SK-N-SH treated with all-trans-retinoic acid at 6 μM for 48 hours (cell line): ENCODE data around the gene PIK3R4.

Experiments used
- ATAC-seq: fragments of 200-7000 bp; cut with Tn5 transposase; 3 replicates; pipeline ENCODE4 v1.9.1; 2020; ENCODE audit warnings: mild to moderate bottlenecking, moderate library complexity
- ARNTL ChIP-seq: fragments of 450-650 bp; formaldehyde crosslinking; IDR thresholded peaks from 2 replicates; pipeline ENCODE4 v1.5.0; 2020; ENCODE audit warnings: low read depth, mild to moderate bottlenecking, moderate library complexity, borderline replicate concordance
- BACH2 ChIP-seq: fragments of 250-450 bp; sonication (Bioruptor Pico); IDR thresholded peaks from 2 replicates; pipeline ENCODE4 v1.9.0; 2021; ENCODE audit warnings: mild to moderate bottlenecking, borderline replicate concordance
- CREB5 ChIP-seq: fragments of 250-450 bp; sonication (Bioruptor Pico); IDR thresholded peaks from 2 replicates; pipeline ENCODE4 v1.5.1; 2020; ENCODE audit warnings: low read depth, mild to moderate bottlenecking, moderate library complexity
- CSDC2 ChIP-seq: fragments of 250-450 bp; sonication (Bioruptor Pico); IDR thresholded peaks from 2 replicates; pipeline ENCODE4 v1.5.0; 2020; ENCODE audit warnings: mild to moderate bottlenecking, moderate library complexity
- CSRNP3 ChIP-seq: fragments of 250-450 bp; sonication (Bioruptor Pico); IDR thresholded peaks from 2 replicates; pipeline ENCODE4 v1.5.1; 2021; ENCODE audit warnings: mild to moderate bottlenecking, moderate library complexity
- ESRRG ChIP-seq: fragments of 250-450 bp; sonication (Bioruptor Pico); IDR thresholded peaks from 2 replicates; pipeline ENCODE4 v1.6.1; 2021; ENCODE audit warnings: mild to moderate bottlenecking
- GLIS3 ChIP-seq: fragments of 250-450 bp; sonication (Bioruptor Pico); IDR thresholded peaks from 2 replicates; pipeline ENCODE4 v1.5.0; 2020; ENCODE audit warnings: mild to moderate bottlenecking, moderate library complexity
- ISL1 ChIP-seq: fragments of 250-450 bp; sonication (Bioruptor Pico); IDR thresholded peaks from 2 replicates; pipeline ENCODE4 v2.1.2; 2022; ENCODE audit warnings: mild to moderate bottlenecking, moderate library complexity
- OSR1 ChIP-seq: fragments of 250-450 bp; sonication (Bioruptor Pico); IDR thresholded peaks from 2 replicates; pipeline ENCODE4 v1.8.0; 2022; ENCODE audit warnings: moderate library complexity, mild to moderate bottlenecking, inconsistent platforms
- PATZ1 ChIP-seq: fragments of 250-450 bp; sonication (Bioruptor Pico); IDR thresholded peaks from 2 replicates; pipeline ENCODE4 v1.8.0; 2020; ENCODE audit warnings: mild to moderate bottlenecking, moderate library complexity, borderline replicate concordance
- POU6F1 ChIP-seq: fragments of 250-450 bp; sonication (Bioruptor Pico); IDR thresholded peaks from 2 replicates; pipeline ENCODE4 v1.8.0; 2021; ENCODE audit warnings: low read depth, mild to moderate bottlenecking, moderate library complexity, borderline replicate concordance
- PPARA ChIP-seq: fragments of 250-450 bp; sonication (Bioruptor Pico); IDR thresholded peaks from 2 replicates; pipeline ENCODE4 v1.5.0; 2020; ENCODE audit warnings: mild to moderate bottlenecking, borderline replicate concordance
- RARB ChIP-seq: fragments of 250-450 bp; sonication (Bioruptor Pico); IDR thresholded peaks from 2 replicates; pipeline ENCODE4 v1.8.0; 2021; ENCODE audit warnings: mild to moderate bottlenecking, moderate library complexity
- SNAI2 ChIP-seq: fragments of 250-450 bp; sonication (Bioruptor Pico); IDR thresholded peaks from 2 replicates; pipeline ENCODE4 v1.5.0; 2020; ENCODE audit warnings: mild to moderate bottlenecking, moderate library complexity
- TCF4 ChIP-seq: fragments of 250-450 bp; sonication (Bioruptor Pico); IDR thresholded peaks from 2 replicates; pipeline ENCODE4 v1.8.0; 2021; ENCODE audit warnings: mild to moderate bottlenecking, moderate library complexity, borderline replicate concordance
- TOX ChIP-seq: fragments of 250-450 bp; sonication (Bioruptor Pico); IDR thresholded peaks from 2 replicates; pipeline ENCODE4 v1.8.0; 2021; ENCODE audit warnings: mild to moderate bottlenecking, moderate library complexity, borderline replicate concordance
- TSHZ2 ChIP-seq: fragments of 250-450 bp; sonication (Bioruptor Pico); IDR thresholded peaks from 2 replicates; pipeline ENCODE4 v1.5.0; 2020; ENCODE audit warnings: mild to moderate bottlenecking, moderate library complexity
- ZC3H10 ChIP-seq: fragments of 250-450 bp; sonication (Bioruptor Pico); IDR thresholded peaks from 2 replicates; pipeline ENCODE4 v1.5.1; 2021; ENCODE audit warnings: mild to moderate bottlenecking, moderate library complexity
- ZFP3 ChIP-seq: fragments of 250-450 bp; sonication (Bioruptor Pico); IDR thresholded peaks from 2 replicates; pipeline ENCODE4 v1.5.0; 2020; ENCODE audit warnings: mild to moderate bottlenecking, moderate library complexity
- ZFP30 ChIP-seq: fragments of 450-650 bp; formaldehyde crosslinking; IDR thresholded peaks from 2 replicates; pipeline ENCODE4 v1.5.0; 2022; ENCODE audit warnings: mild to moderate bottlenecking, moderate library complexity
- ZNF565 ChIP-seq: fragments of 450-650 bp; formaldehyde crosslinking; conservative IDR thresholded peaks from 2 replicates; pipeline ENCODE4 v1.5.0; 2020; ENCODE audit warnings: low read depth, mild to moderate bottlenecking, moderate library complexity
- ZNF70 ChIP-seq: fragments of 450-650 bp; formaldehyde crosslinking; IDR thresholded peaks from 2 replicates; pipeline ENCODE4 v1.5.0; 2020; ENCODE audit warnings: mild to moderate bottlenecking, moderate library complexity
- ZNF8 ChIP-seq: fragments of 450-650 bp; formaldehyde crosslinking; IDR thresholded peaks from 2 replicates; pipeline ENCODE4 v1.5.0; 2020; ENCODE audit warnings: mild to moderate bottlenecking, moderate library complexity

The PIK3R4 gene

GRCh38 chr3:130677343-130677742 lies 69.3 kb downstream of the PIK3R4 start:
- TF ChIP-seq CREB5 (CRISPR knock-in tag): no peak
- no peak for TF ChIP-seq ZFP3 (CRISPR knock-in tag)
- TF ChIP-seq RARB (CRISPR knock-in tag): no peak
- TF ChIP-seq ISL1 (CRISPR knock-in tag): peak; percentile 71; the same call in 1 of the 2 replicates
- TF ChIP-seq TCF4: no peak
- no peak for TF ChIP-seq ZC3H10 (CRISPR knock-in tag)
- no peak for TF ChIP-seq ZNF70
- no peak for ATAC-seq

GRCh38 chr3:130671545-130672312 lies 74.9 kb downstream of the PIK3R4 start:
- ATAC-seq: no peak
- no peak for TF ChIP-seq GLIS3 (CRISPR knock-in tag)
- no peak for TF ChIP-seq ARNTL (CRISPR knock-in tag)
- TF ChIP-seq POU6F1: no peak
- TF ChIP-seq PATZ1 (CRISPR knock-in tag): no peak
- TF ChIP-seq ISL1 (CRISPR knock-in tag): no peak
- TF ChIP-seq CSDC2 (CRISPR knock-in tag): no peak
- TF ChIP-seq ZFP3 (CRISPR knock-in tag): no peak
- TF ChIP-seq CSRNP3 (CRISPR knock-in tag): no peak
- no peak for TF ChIP-seq RARB (CRISPR knock-in tag)
- no peak for TF ChIP-seq ZFP30 (CRISPR knock-in tag)
- no peak for TF ChIP-seq PPARA (CRISPR knock-in tag)
- TF ChIP-seq CREB5 (CRISPR knock-in tag): no peak
- no peak for TF ChIP-seq ZNF70
- TF ChIP-seq ZNF565: no peak
- no peak for TF ChIP-seq ESRRG (CRISPR knock-in tag)
- TF ChIP-seq OSR1 (CRISPR knock-in tag): no peak
- TF ChIP-seq ZC3H10 (CRISPR knock-in tag): no peak
- no peak for TF ChIP-seq TOX
- TF ChIP-seq SNAI2 (CRISPR knock-in tag): no peak
- no peak for TF ChIP-seq ZNF8 (CRISPR knock-in tag)

GRCh38 chr3:130669740-130670139 lies 76.9 kb downstream of the PIK3R4 start:
- no peak for ATAC-seq
- TF ChIP-seq ZFP30 (CRISPR knock-in tag) (no peak), TOX (no peak), RARB (CRISPR knock-in tag) (no peak), ARNTL (CRISPR knock-in tag) (no peak), OSR1 (CRISPR knock-in tag) (no peak), BACH2 (CRISPR knock-in tag) (no peak), TCF4 (no peak), POU6F1 (no peak), SNAI2 (CRISPR knock-in tag) (no peak), ZC3H10 (CRISPR knock-in tag) (no peak), TSHZ2 (no peak), ZNF70 (no peak), ZFP3 (CRISPR knock-in tag) (no peak), ISL1 (CRISPR knock-in tag) (no peak)
